Neural crest cell (in vitro differentiated cells): ENCODE measurements around the gene ARCN1. TPM values are rescaled to one million over a fixed set of nuclear protein-coding genes. Genes with fewer than 3 reads are reported as not detected.
"Not testable (repeated sequence)": the region's sequence is repeated elsewhere in the genome, so short reads cannot be mapped to it uniquely, and the experiment has no call there.

Source experiments
- DNase-seq: peaks from one replicate; pipeline ENCODE4 v3.0.0; 2021; ENCODE audit warnings: low read depth, mixed read lengths, low spot score
- H3K27ac Mint-ChIP-seq: one replicate; pipeline ENCODE4 v1.8.0; 2021; ENCODE audit warnings: mild to moderate bottlenecking, mixed read lengths; ENCODE audit not compliant: unreplicated experiment
- H3K27me3 Mint-ChIP-seq: 2 replicates; pipeline ENCODE4 v1.8.0; 2021; ENCODE audit warnings: low read depth, mild to moderate bottlenecking, mixed read lengths
- H3K36me3 Mint-ChIP-seq: 2 replicates; pipeline ENCODE4 v1.8.0; 2021; ENCODE audit warnings: low read depth, mild to moderate bottlenecking, mixed read lengths
- H3K4me1 Mint-ChIP-seq: 2 replicates; pipeline ENCODE4 v1.8.0; 2021; ENCODE audit warnings: mixed read lengths
- H3K4me3 Mint-ChIP-seq: one replicate; pipeline ENCODE4 v1.8.0; 2021; ENCODE audit warnings: mild to moderate bottlenecking, mixed read lengths
- H3K9me3 Mint-ChIP-seq: 2 replicates; pipeline ENCODE4 v1.8.0; 2021; ENCODE audit warnings: mixed read lengths
- CTCF ChIP-seq: fragments of 200-600 bp; sonication (generic); conservative IDR thresholded peaks from 2 replicates; pipeline ENCODE4 v1.5.0; 2021; ENCODE audit warnings: antibody characterized with exemption, mild to moderate bottlenecking
- total RNA-seq: library from RNA; stranded (reverse); gene quantifications from 2 replicates; pipeline ENCODE4 v1.2.1, GENCODE V29; 2021

ARCN1 gene
- total RNA-seq, 1 donor from 2014 or later: 122 TPM

- H3K9me3 Mint-ChIP-seq: no peaks in the 10 kb centered on the region
- no peaks in the 10 kb centered on the region for H3K36me3 Mint-ChIP-seq
- no peaks in the 10 kb centered on the region for H3K27me3 Mint-ChIP-seq
- DNase-seq: no peak
- no peak for TF ChIP-seq CTCF
- no peak overlapping the region for H3K27ac Mint-ChIP-seq
- no peaks in the 10 kb centered on the region for H3K4me1 Mint-ChIP-seq
- H3K4me3 Mint-ChIP-seq: no peak overlapping the region
Observed at GRCh38 chr11:118547132-118547531, 25.1 kb upstream of the ARCN1 start.

GRCh38 chr11:118552341-118552740, 19.9 kb upstream of the ARCN1 start:
- Mint-ChIP-seq H3K4me1 (no peaks in the 10 kb centered on the region), H3K27me3 (no peaks in the 10 kb centered on the region), H3K4me3 (no peak overlapping the region), H3K36me3 (peaks cover 16% of the 10 kb centered on the region), H3K27ac (no peak overlapping the region), H3K9me3 (no peaks in the 10 kb centered on the region)
- no peak for DNase-seq
- no peak for TF ChIP-seq CTCF

- no peak for DNase-seq
Observed at GRCh38 chr11:118560806-118561205, 11.4 kb upstream of the ARCN1 start.

GRCh38 chr11:118565051-118565450, 7.2 kb upstream of the ARCN1 start:
- Mint-ChIP-seq H3K27ac (no peak overlapping the region), H3K4me1 (peaks cover 14% of the 10 kb centered on the region), H3K9me3 (no peaks in the 10 kb centered on the region), H3K36me3 (no peaks in the 10 kb centered on the region), H3K27me3 (no peaks in the 10 kb centered on the region), H3K4me3 (peak overlapping the region; percentile 81)
- no peak for TF ChIP-seq CTCF
- DNase-seq: no peak

More at GRCh38 chr11:118560806-118561205, 11.4 kb upstream of the ARCN1 start:
- no peaks in the 10 kb centered on the region for H3K9me3 Mint-ChIP-seq
- no peak overlapping the region for H3K4me3 Mint-ChIP-seq
- H3K27ac Mint-ChIP-seq: no peak overlapping the region
- H3K36me3 Mint-ChIP-seq: peaks cover 6% of the 10 kb centered on the region
- TF ChIP-seq CTCF: no peak
- H3K27me3 Mint-ChIP-seq: no peaks in the 10 kb centered on the region
- peaks cover 11% of the 10 kb centered on the region for H3K4me1 Mint-ChIP-seq

- DNase-seq: no peak
- Mint-ChIP-seq H3K4me3 (peak overlapping the region; percentile 61), H3K9me3 (no peaks in the 10 kb centered on the region), H3K27ac (no peak overlapping the region), H3K4me1 (peaks cover 40% of the 10 kb centered on the region), H3K27me3 (no peaks in the 10 kb centered on the region), H3K36me3 (no peaks in the 10 kb centered on the region)
- TF ChIP-seq CTCF: no peak
Observed at GRCh38 chr11:118569670-118570069, 2.5 kb upstream of the ARCN1 start.

GRCh38 chr11:118570787-118571186, 1.4 kb upstream of the ARCN1 start:
- Mint-ChIP-seq H3K36me3 (no peaks in the 10 kb centered on the region), H3K27ac (no peak overlapping the region), H3K27me3 (no peaks in the 10 kb centered on the region), H3K4me1 (peaks cover 42% of the 10 kb centered on the region), H3K9me3 (no peaks in the 10 kb centered on the region), H3K4me3 (no peak overlapping the region)
- no peak for TF ChIP-seq CTCF
- no peak for DNase-seq

GRCh38 chr11:118571701-118572060, 528 bp upstream of the ARCN1 start:
- not testable (repeated sequence) for H3K36me3 Mint-ChIP-seq, DNase-seq, H3K27me3 Mint-ChIP-seq, H3K9me3 Mint-ChIP-seq
- peak overlapping the region; percentile 92 for H3K4me3 Mint-ChIP-seq
- H3K27ac Mint-ChIP-seq: peak overlapping the region; percentile 5
- peaks cover 42% of the 10 kb centered on the region for H3K4me1 Mint-ChIP-seq
